Measurements from ENCODE around the gene TADA3.

TADA3 gene

DNA sequence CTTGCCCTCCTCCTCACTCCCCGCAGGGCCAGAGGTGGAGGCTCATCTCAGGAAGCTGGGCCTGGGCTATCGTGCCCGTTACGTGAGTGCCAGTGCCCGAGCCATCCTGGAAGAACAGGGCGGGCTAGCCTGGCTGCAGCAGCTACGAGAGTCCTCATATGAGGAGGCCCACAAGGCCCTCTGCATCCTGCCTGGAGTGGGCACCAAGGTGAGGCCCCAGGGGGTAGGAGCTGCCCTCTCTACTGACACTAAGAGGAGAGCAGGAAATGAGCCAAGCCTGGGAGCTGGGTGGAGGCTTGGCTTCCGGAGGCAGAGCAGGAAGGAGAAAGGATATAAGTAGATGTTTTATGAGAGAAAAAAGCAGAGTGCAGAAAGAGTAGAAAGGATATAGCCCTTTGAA is 37.6 kb downstream of the TADA3 start:
- DNase-seq = no peak

DNA sequence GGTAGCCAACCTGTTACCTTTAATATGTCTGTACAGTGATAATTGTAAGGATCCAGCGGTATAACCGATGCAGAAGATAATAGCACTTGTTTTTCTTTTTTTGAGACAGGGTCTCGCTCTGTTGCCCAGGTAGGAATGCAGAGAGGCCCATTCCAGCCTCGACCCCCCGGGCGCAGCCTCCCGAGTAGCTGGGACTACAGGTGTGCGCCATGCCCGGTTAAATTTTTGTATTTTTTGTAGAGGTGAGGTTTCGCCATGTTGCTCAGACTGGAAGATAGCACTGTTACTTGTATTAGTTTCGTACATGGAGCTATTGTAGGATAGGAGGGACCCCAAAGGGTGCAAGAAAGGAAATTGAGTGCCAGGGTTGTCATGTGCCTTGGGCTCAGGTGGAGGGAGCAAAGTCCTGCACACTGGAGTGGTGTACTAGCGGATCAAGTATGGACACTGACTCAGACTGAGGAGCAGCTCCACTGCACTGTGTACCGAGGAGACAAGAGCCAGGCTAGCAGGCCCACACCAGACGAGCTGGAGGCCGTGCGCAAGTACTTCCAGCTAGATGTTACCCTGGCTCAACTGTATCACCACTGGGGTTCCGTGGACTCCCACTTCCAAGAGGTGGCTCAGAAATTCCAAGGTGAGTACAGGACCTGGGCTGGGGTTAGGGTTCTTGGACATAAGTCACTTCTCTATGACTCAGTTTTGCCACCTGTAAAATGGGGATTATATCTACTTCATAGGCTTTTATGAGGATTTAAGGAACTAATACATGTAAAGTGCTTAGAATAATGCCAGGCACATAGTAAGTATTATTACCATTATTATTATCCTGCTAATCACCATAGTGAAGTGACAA is 41.5 kb downstream of the TADA3 start:
- DNase-seq = no peak

GRCh38 chr3:9749645-9750555 is 42.4 kb downstream of the TADA3 start, which contains the start of gene OGG1:
TSS of gene OGG1 (plus strand) at chr3:9749952. CDS start at chr3:9750287, 335 bp downstream.
- DNase-seq = peak; percentile 94 to 97

DNA sequence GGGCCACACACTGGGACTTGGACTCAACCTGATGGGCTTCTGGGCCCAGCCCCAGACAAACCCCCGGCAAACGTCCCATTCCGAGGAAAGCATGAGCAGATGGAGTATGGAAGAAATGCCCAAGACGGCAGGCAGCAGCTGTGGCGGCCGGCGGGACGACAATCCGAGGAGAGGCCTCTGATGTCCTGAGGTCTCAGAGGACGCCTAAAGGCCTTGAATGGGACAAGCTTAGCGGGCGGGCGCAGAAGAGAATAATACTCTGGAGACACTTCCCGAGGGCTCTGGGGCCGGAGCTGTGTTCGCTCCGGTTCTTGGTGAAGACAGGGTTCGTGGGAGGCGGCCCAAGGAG is 43.0 kb downstream of the TADA3 start:
- no peak for DNase-seq

DNA sequence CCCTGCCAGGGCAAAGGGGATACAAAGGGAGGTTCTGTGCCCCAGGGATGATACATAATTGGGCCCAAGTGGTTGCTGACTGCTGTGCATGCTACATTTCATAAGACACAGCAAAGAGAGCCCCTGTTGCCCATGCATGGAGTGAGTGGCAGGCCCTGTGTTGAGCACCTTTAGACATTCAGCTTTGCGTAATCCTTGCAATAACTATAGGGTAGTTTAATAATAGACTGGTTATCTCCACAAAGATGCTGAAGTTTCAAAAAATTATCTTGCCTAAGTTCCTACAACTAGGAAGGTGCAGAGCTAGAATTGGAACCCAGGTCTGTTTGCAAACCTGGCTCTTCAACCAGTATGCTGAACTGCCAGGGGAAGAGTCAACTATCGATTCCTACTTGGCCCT is 44.2 kb downstream of the TADA3 start:
- DNase-seq = no peak

DNA sequence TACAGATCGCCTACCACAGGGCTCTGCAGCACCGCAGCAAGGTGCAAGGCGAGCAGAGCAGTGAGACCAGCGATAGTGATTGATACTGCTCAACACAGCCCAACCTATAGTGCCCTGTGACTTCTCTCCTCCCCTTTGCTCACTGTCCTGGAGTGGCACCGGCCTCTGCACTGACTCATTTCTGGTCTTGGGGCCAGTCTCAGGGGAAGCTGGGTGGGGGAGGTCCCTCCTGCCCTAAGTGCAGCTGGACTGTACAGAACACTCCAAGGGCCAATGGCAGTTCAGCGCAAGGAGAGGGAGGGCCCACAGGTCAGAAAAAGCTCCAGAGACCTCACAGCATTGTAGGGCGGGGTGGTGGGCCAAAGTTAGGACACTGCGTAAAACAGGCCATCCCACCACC is 45.0 kb downstream of the TADA3 start:
- DNase-seq = no peak

DNA sequence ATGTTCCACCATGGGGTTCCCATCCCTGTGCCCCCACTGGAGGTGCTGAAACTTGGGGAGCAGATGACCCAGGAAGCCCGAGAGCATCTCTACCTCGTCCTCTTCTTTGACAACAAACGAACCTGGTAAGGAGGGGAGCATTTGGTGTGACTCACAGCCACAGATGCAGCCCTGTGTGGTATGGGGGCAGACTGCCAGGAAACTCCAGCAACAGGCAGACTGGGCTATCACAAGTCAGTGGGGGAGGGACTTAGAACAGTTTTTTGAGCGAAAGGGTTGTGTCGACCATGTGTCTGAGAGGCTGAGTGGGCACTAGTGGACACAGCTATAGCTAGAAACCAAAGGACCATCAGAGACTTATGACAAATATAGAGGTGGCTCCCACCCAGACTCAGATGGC is 45.9 kb downstream of the TADA3 start:
- no peak for DNase-seq

DNA sequence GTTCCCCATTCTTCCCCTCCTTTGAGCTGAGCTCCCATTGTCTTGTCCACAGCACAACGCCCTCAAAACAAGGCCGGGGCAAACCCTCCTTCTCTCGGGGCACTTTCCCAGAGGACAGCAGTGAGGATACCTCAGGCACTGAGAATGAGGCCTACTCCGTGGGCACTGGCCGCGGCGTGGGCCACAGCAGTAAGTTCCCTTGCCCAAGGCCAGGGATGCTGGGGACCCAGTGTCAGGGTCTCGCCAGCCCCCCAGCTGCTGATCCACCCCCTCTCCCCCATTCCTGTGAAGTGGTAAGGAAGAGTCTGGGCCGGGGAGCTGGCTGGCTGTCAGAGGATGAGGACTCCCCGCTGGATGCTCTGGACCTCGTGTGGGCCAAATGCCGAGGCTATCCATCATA is 46.8 kb downstream of the TADA3 start:
- DNase-seq = no peak

- DNase-seq = no peak
Observed at GRCh38 chr3:9744162-9744561, 48.1 kb downstream of the TADA3 start.

DNA sequence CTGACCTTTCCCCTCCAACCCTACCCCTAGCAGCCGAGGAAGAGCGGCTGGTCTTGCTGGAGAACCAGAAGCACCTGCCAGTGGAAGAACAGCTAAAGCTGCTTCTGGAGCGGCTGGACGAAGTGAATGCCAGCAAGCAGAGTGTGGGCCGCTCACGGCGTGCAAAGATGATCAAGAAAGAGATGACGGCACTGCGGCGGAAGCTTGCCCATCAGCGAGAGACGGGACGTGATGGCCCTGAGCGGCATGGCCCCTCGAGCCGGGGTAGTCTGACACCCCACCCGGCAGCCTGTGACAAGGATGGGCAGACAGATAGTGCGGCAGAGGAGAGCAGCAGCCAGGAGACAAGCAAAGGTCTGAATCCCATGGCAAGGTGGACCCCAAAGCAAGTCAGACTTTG is 48.7 kb downstream of the TADA3 start:
- no peak for DNase-seq

- no peak for DNase-seq
Observed at GRCh38 chr3:9742560-9742959, 49.7 kb downstream of the TADA3 start.

DNA sequence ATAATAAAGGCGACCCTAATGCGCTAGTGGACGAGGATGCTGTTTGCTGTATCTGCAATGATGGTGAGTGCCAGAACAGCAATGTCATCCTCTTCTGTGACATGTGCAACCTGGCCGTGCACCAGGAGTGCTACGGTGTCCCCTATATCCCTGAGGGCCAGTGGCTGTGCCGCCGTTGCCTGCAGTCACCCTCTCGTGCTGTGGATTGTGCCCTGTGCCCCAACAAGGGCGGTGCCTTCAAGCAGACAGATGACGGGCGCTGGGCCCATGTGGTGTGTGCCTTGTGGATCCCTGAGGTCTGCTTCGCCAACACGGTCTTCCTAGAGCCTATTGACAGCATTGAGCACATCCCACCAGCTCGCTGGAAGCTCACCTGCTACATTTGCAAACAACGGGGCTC is 53.1 kb downstream of the TADA3 start:
- DNase-seq = no peak

DNA sequence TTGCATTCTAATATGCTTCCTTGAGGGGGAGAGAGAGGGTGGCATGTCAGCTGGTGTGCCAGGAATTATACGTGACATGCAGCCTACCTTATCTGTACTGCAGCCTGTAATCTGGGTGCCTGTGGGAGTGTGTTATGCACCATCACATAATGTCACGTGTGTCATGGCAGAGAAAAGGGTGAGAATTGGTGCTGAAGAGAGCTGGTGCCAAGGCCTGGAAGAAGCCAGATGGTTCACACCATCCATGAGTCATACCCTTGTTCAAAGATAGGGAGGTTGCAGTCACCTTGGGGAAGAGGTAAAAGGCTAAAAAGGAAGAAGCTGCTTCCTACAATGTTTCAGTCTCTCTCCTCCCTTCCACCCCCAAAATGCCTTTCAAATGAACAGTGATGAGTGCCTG is 55.4 kb downstream of the TADA3 start:
- peak in 1 of 2 donors; percentile 28 for DNase-seq

- no peak for DNase-seq
Observed at GRCh38 chr3:9732740-9733115, 59.5 kb downstream of the TADA3 start.

DNA sequence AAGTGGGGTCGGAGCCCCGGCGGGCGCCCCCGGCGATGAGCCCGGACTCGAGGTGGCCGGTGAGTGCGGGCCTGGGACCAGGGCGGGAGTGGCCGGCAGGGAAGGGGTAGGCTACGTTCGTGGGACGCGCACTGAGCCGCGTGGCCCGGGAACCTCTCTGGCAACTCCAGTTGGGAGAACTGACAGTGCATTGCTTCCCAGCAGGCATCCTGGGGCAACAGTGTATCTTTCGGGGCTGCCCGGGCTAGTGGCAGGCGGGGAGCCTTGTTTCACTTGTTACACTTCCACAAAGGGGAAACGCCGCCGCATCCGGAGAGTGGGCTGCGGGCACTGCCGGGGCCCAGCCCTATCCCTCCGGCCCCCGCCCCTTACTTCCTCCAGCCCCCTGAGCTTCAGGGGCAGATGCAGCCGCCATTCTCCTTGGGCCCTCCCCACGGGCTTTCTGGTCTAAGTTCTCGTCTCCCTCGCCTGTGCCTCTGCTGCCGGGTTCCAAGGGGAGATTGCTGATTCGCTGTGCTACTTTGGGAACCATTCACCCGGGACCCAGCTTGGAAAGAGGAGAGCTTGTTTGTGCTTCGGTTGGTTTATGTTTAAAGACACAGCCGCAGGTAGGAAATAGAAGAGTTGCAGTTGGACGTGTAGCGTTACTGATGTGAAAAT is 60.1 kb downstream of the TADA3 start:
- no peak for DNase-seq

DNA sequence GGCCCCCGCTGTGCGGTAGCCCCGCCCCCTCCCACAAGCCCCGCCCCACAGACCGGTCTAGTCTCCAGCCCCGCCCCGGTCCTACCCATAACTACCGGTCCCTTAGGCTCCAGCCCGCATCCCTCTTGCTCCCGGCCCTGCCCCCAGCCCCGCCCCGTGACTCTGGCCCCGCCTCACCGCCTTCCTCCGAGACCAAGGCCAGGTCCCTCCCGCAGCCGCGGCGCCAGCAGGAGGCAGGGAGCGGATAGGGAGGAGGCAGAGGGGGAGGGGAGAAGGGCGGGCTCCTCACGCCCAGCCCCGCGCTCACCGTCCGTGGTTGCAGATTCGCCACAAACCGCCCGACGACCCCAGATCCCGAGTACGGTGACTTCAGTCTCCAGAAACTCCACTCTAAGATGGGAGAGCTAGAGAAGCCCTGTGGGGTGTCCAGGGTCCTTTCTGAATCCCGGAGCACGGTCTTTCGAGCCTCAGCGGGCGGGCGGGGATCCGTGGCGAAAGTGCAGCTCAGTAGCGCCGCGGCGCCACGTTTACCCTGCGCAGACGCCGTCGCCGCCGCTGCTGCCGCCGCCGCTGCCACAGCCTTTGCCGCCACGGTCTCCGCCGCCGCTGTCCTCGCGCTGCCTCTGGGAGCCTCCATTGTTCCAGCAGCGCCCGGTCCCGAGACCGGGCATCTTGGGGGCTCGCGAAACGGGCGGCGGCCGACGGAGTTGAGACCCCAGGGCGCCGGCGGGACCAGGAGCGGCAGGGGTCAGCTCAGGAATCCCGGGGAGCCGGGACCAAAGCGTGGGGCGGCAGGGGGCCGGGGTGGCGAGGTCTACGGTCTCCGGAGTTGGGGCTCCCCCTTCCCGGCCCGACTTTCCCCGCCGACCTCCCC is 60.8 kb downstream of the TADA3 start, which contains the start of gene BRPF1:
Gene BRPF1, plus strand, starts transcription at position 530 of the 874 bp plus-strand sequence. CDS start 2,406 bp downstream, outside the sequence.
- peak; percentile 99 to 100 for DNase-seq

GRCh38 chr3:9730657-9731205 is 61.5 kb downstream of the TADA3 start:
- peak in 1 of 2 donors; percentile 82 for DNase-seq
